Measurements from ENCODE around the gene CDKN2D. TPM values are rescaled to one million over a fixed set of nuclear protein-coding genes. Genes with fewer than 3 reads are reported as not detected.

CDKN2D gene
- polyA plus RNA-seq, 1 donor from 2014 or later, result 333 TPM

- Histone ChIP-seq H3K27ac (ENCODE audit: low read length) (no peak overlapping the region), H3K36me3 (ENCODE audit: insufficient read depth, low read length) (peaks cover 7% of the 10 kb centered on the region), H3K4me2 (ENCODE audit: low read length) (no peak overlapping the region), H3K27me3 (ENCODE audit: insufficient read depth, low read depth, low read length) (no peaks in the 10 kb centered on the region), H3K9me3 (ENCODE audit: low read length) (no peaks in the 10 kb centered on the region), H3K4me3 (ENCODE audit: low read length) (no peak overlapping the region), H3K79me2 (replicated peaks; ENCODE audit: insufficient read depth, low read length) (peaks cover 3% of the 10 kb centered on the region), H3K9me2 (ENCODE audit: insufficient read depth, low read length) (no peaks in the 10 kb centered on the region), H2AFZ (ENCODE audit: low read depth, low read length) (no peak overlapping the region), H3F3A (ENCODE audit: insufficient read depth, low read length, poor library complexity, severe bottlenecking) (no peaks in the 10 kb centered on the region), H4K20me1 (ENCODE audit: insufficient read depth) (no peaks in the 10 kb centered on the region), H3K9ac (ENCODE audit: low read length) (no peak overlapping the region)
- TF ChIP-seq RAD21 (conservative IDR thresholded peaks at IDR 0.05) (no peak), SMC3 (conservative IDR thresholded peaks at IDR 0.05; ENCODE audit: poor library complexity) (no peak), EZH2 (IDR thresholded peaks at IDR 0.05; ENCODE audit: borderline replicate concordance, insufficient read depth, low read length, poor library complexity, severe bottlenecking) (no peak), POLR2AphosphoS5 (IDR thresholded peaks at IDR 0.05) (no peak), TAF1 (IDR thresholded peaks at IDR 0.05; ENCODE audit: low read depth) (no peak), REST (IDR thresholded peaks at IDR 0.05; ENCODE audit: borderline replicate concordance) (no peak), EP300 (conservative IDR thresholded peaks at IDR 0.05; ENCODE audit: poor library complexity, severe bottlenecking) (no peak), MXI1 (conservative IDR thresholded peaks at IDR 0.05; ENCODE audit: poor library complexity, severe bottlenecking) (no peak)
- TF ChIP-seq, protein P1, sequence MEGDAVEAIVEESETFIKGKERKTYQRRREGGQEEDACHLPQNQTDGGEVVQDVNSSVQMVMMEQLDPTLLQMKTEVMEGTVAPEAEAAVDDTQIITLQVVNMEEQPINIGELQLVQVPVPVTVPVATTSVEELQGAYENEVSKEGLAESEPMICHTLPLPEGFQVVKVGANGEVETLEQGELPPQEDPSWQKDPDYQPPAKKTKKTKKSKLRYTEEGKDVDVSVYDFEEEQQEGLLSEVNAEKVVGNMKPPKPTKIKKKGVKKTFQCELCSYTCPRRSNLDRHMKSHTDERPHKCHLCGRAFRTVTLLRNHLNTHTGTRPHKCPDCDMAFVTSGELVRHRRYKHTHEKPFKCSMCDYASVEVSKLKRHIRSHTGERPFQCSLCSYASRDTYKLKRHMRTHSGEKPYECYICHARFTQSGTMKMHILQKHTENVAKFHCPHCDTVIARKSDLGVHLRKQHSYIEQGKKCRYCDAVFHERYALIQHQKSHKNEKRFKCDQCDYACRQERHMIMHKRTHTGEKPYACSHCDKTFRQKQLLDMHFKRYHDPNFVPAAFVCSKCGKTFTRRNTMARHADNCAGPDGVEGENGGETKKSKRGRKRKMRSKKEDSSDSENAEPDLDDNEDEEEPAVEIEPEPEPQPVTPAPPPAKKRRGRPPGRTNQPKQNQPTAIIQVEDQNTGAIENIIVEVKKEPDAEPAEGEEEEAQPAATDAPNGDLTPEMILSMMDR (IDR thresholded peaks at IDR 0.05; ENCODE audit: poor library complexity, severe bottlenecking), result no peak
These were observed 18.4 kb downstream of the CDKN2D start for GRCh38 chr19:10550336-10550735.

- Histone ChIP-seq H3F3A (ENCODE audit: insufficient read depth, low read length, poor library complexity, severe bottlenecking) (no peaks in the 10 kb centered on the region), H3K27me3 (ENCODE audit: insufficient read depth, low read depth, low read length) (no peaks in the 10 kb centered on the region)
These were observed 19.0 kb downstream of the CDKN2D start for GRCh38 chr19:10549733-10550132.

More at GRCh38 chr19:10549733-10550132, 19.0 kb downstream of the CDKN2D start:
- H2AFZ ChIP-seq (ENCODE audit: low read depth, low read length), result no peak overlapping the region
- no peak overlapping the region for H3K4me2 ChIP-seq (ENCODE audit: low read length)
- H3K79me2 ChIP-seq (replicated peaks; ENCODE audit: insufficient read depth, low read length), result peaks cover 7% of the 10 kb centered on the region
- no peaks in the 10 kb centered on the region for H4K20me1 ChIP-seq (ENCODE audit: insufficient read depth)
- no peak overlapping the region for H3K27ac ChIP-seq (ENCODE audit: low read length)
- H3K9ac ChIP-seq (ENCODE audit: low read length), result no peak overlapping the region
- no peaks in the 10 kb centered on the region for H3K9me3 ChIP-seq (ENCODE audit: low read length)
- peaks cover 7% of the 10 kb centered on the region for H3K36me3 ChIP-seq (ENCODE audit: insufficient read depth, low read length)
- no peak for TF ChIP-seq EZH2 (IDR thresholded peaks at IDR 0.05; ENCODE audit: borderline replicate concordance, insufficient read depth, low read length, poor library complexity, severe bottlenecking)
- no peak for TF ChIP-seq MXI1 (conservative IDR thresholded peaks at IDR 0.05; ENCODE audit: poor library complexity, severe bottlenecking)
- TF ChIP-seq TAF1 (IDR thresholded peaks at IDR 0.05; ENCODE audit: low read depth), result no peak
- no peak for TF ChIP-seq EP300 (conservative IDR thresholded peaks at IDR 0.05; ENCODE audit: poor library complexity, severe bottlenecking)
- no peak for TF ChIP-seq REST (IDR thresholded peaks at IDR 0.05; ENCODE audit: borderline replicate concordance)
- TF ChIP-seq SMC3 (conservative IDR thresholded peaks at IDR 0.05; ENCODE audit: poor library complexity), result no peak
- no peak for TF ChIP-seq RAD21 (conservative IDR thresholded peaks at IDR 0.05)
- H3K4me3 ChIP-seq (ENCODE audit: low read length), result no peak overlapping the region
- H3K9me2 ChIP-seq (ENCODE audit: insufficient read depth, low read length), result no peaks in the 10 kb centered on the region
